Smooth muscle cell of the umbilical artery (primary cell): ENCODE measurements around the gene PDLIM3. TPM values are rescaled to one million over a fixed set of nuclear protein-coding genes. Genes with fewer than 3 reads are reported as not detected.

Source experiments
- total RNA-seq: library from RNA; depleted of rRNA; stranded (reverse); fragments of >200 nt; gene quantifications from 2 replicates; pipeline ENCODE4 v1.2.3, GENCODE V29; 2014

The PDLIM3 gene
- total RNA-seq: 135 and 158 TPM in 2 replicates

GRCh38 chr4:185534866-185535611 lies at the start of gene PDLIM3:
TSS of gene PDLIM3 (minus strand) at chr4:185535507. CDS start at chr4:185535434, 73 bp downstream.

GRCh38 chr4:185471235-185472102 lies 63.8 kb downstream of the PDLIM3 start, which contains the start of gene CCDC110:
TSS of gene CCDC110 (minus strand) at chr4:185471733. CDS start at chr4:185471683, 50 bp downstream.

Other genes with a start within 250 kb of the PDLIM3 start
- 0.55 and 0.89 TPM in 2 replicates for gene LRP2BP, start 139.6 kb downstream of the PDLIM3 start, total RNA-seq
- 24.3 and 35.3 TPM in 2 replicates for gene ANKRD37, start 138.7 kb downstream of the PDLIM3 start, total RNA-seq
- 41.7 and 46.0 TPM in 2 replicates for gene UFSP2, start 109.5 kb downstream of the PDLIM3 start, total RNA-seq
- 5.0 and 7.8 TPM in 2 replicates for gene CCDC110, start 63.8 kb downstream of the PDLIM3 start, total RNA-seq